PC-9 (cell line): ENCODE data around the gene PWWP2B. TPM values are rescaled to one million over a fixed set of nuclear protein-coding genes. Genes with fewer than 3 reads are reported as not detected.

Experiments
- BruUV-seq: library from RNA; stranded (reverse); fragments of 400-500 nt; replicated peaks from 2 replicates; lab custom pipeline; 2021; lab: Mats Ljungman, UMichigan
- CTCF ChIA-PET: fragments of 300-600 bp; sonication (Branson Sonifier 250); formaldehyde crosslinking; loops from one replicate; lab custom pipeline; 2022; ENCODE audit warnings: antibody characterized with exemption; lab: Charles Lee
- POLR2A ChIA-PET: fragments of 300-600 bp; sonication (Branson Sonifier 250); formaldehyde crosslinking; loops from one replicate; lab custom pipeline; 2022; ENCODE audit warnings: antibody characterized with exemption; ENCODE audit not compliant: unreplicated experiment; lab: Charles Lee
- DNase-seq, 2 experiments: peaks; one replicate each; pipeline versions ENCODE4 v3.0.0 to v3.0.0-alpha.2; 2015 to 2022; ENCODE audit warnings: mixed read lengths in 1 of 2
- H2AFZ ChIP-seq: fragments of 200-600 bp; sonication (generic); 2 replicates; pipeline ENCODE4 v1.8.1; 2017; ENCODE audit warnings: antibody characterized with exemption
- H3F3A ChIP-seq: fragments of 200-600 bp; sonication (generic); 2 replicates; pipeline ENCODE4 v1.8.1; 2017; ENCODE audit warnings: antibody characterized with exemption, mild to moderate bottlenecking, low read depth; ENCODE audit not compliant: insufficient read depth
- H3K27ac ChIP-seq: fragments of 200-600 bp; sonication (generic); 2 replicates; pipeline ENCODE4 v1.6.1; 2016; ENCODE audit warnings: mixed run types
- H3K27me3 ChIP-seq: fragments of 200-600 bp; sonication (generic); 2 replicates; pipeline ENCODE4 v1.6.1; 2016; ENCODE audit warnings: low read depth, mixed run types; ENCODE audit not compliant: insufficient read depth
- H3K36me3 ChIP-seq: fragments of 200-600 bp; sonication (generic); 2 replicates; pipeline ENCODE4 v1.6.1; 2016; ENCODE audit warnings: low read depth, mixed run types
- H3K4me1 ChIP-seq: fragments of 200-600 bp; sonication (generic); replicated peaks from 2 replicates; pipeline ENCODE4 v1.6.1; 2016; ENCODE audit warnings: mixed run types; ENCODE audit not compliant: insufficient read depth
- H3K4me2 ChIP-seq: fragments of 200-600 bp; sonication (generic); 2 replicates; pipeline ENCODE4 v1.6.1; 2017; ENCODE audit warnings: mixed run types
- H3K4me3 ChIP-seq: fragments of 200-600 bp; sonication (generic); 2 replicates; pipeline ENCODE4 v1.6.1; 2016; ENCODE audit warnings: mixed run types
- H3K79me2 ChIP-seq: fragments of 200-600 bp; sonication (generic); 2 replicates; pipeline ENCODE4 v1.6.1; 2017; ENCODE audit warnings: low read depth, mixed run types
- H3K9me2 ChIP-seq: fragments of 200-600 bp; sonication (generic); 2 replicates; pipeline ENCODE4 v1.8.1; 2017; ENCODE audit warnings: mild to moderate bottlenecking; ENCODE audit not compliant: insufficient read depth
- H3K9me3 ChIP-seq: fragments of 200-600 bp; sonication (generic); 2 replicates; pipeline ENCODE4 v1.8.1; 2016; ENCODE audit warnings: low read depth; ENCODE audit not compliant: insufficient read depth
- H4K20me1 ChIP-seq: fragments of 200-600 bp; sonication (generic); 2 replicates; pipeline ENCODE4 v1.8.1; 2017; ENCODE audit not compliant: insufficient read depth
- CTCF ChIP-seq: fragments of 200-600 bp; sonication (generic); conservative IDR thresholded peaks from 2 replicates; pipeline ENCODE4 v1.6.1; 2017; ENCODE audit warnings: mixed run types, antibody characterized with exemption, mild to moderate bottlenecking, moderate library complexity
- EZH2 ChIP-seq: fragments of 200-600 bp; sonication (generic); IDR thresholded peaks from 2 replicates; pipeline ENCODE4 v1.8.0; 2017; ENCODE audit warnings: antibody characterized with exemption, low read depth
- intact Hi-C: fragments of 100-400 bp; cut with micrococcal nuclease; formaldehyde crosslinking; loops from one replicate; pipeline ENCODE4 v1.10.0; 2022; ENCODE audit not compliant: unreplicated experiment
- total RNA-seq: library from RNA; stranded (reverse); gene quantifications from 2 replicates; pipeline ENCODE4 v1.2.3, GENCODE V29; 2021

The PWWP2B gene
- total RNA-seq, 1 experiment from 2014 or later: 16.9 TPM

- POLR2A ChIA-PET: interaction anchor here (0.6 to 1.2 kb wide), 4 partner anchors 10 to 28 kb away, joined by 3 to 7 read pairs (median 6); no protein-coding TSS in a partner anchor
- Histone ChIP-seq H3K9me3 (no peaks in the 10 kb centered on the region), H3K4me2 (peak overlapping the region; percentile 69), H3K4me1 (peaks cover 51% of the 10 kb centered on the region), H3K4me3 (no peak overlapping the region), H3K79me2 (peaks cover 9% of the 10 kb centered on the region; the same call in 1 of the 2 replicates), H3K27me3 (no peaks in the 10 kb centered on the region), H3K36me3 (no peaks in the 10 kb centered on the region), H3K27ac (peak overlapping the region; percentile 73), H4K20me1 (no peaks in the 10 kb centered on the region), H3F3A (peaks cover 18% of the 10 kb centered on the region), H2AFZ (no peak overlapping the region), H3K9me2 (no peaks in the 10 kb centered on the region)
- TF ChIP-seq CTCF: no peak
- BruUV-seq: no TSS peak
- CTCF ChIA-PET: interaction anchor here (0.6 kb wide), 1 partner anchor 28 kb away, joined by 4 read pairs; no protein-coding TSS in a partner anchor
- intact Hi-C loops: loop anchor here (1.0 kb wide), 1 partner anchor 10 kb away; no protein-coding TSS in a partner anchor
- peak; percentile 91 to 92 for DNase-seq
These were observed 21.8 kb downstream of the PWWP2B start for GRCh38 chr10:132418527-132419416.

GRCh38 chr10:132419538-132420468 is 22.8 kb downstream of the PWWP2B start:
- no peak for DNase-seq
- ChIA-PET POLR2A (interaction anchor here (0.6 kb wide), 2 partner anchors 18 to 27 kb away, joined by 3 to 5 read pairs; no protein-coding TSS in a partner anchor), CTCF (no interaction called here)
- BruUV-seq: no TSS peak
- Histone ChIP-seq H3K79me2 (peaks cover 9% of the 10 kb centered on the region; the same call in 1 of the 2 replicates), H3K4me1 (peaks cover 51% of the 10 kb centered on the region), H3F3A (peaks cover 18% of the 10 kb centered on the region), H3K4me2 (peak overlapping the region; percentile 73), H3K36me3 (no peaks in the 10 kb centered on the region), H4K20me1 (no peaks in the 10 kb centered on the region), H3K4me3 (no peak overlapping the region), H3K9me2 (no peaks in the 10 kb centered on the region), H3K27ac (peak overlapping the region; percentile 88), H3K27me3 (no peaks in the 10 kb centered on the region), H2AFZ (no peak overlapping the region), H3K9me3 (no peaks in the 10 kb centered on the region)
- TF ChIP-seq EZH2 (no peak), CTCF (no peak)
- intact Hi-C loops: no loop called here
